HepG2 (cell line): ENCODE data around the gene DDX59.

ENCODE experiments used
- AFF4 ChIP-seq: sonication (generic); formaldehyde crosslinking; IDR thresholded peaks from 2 replicates; pipeline ENCODE4 v1.4.0; 2020; ENCODE audit warnings: missing genetic modification reagents
- CTCF ChIP-seq: sonication (generic); formaldehyde crosslinking; IDR thresholded peaks from 2 replicates; pipeline ENCODE4 v1.5.0; 2020; ENCODE audit warnings: mild to moderate bottlenecking, missing genetic modification reagents, moderate library complexity
- ELK4 ChIP-seq: sonication (generic); formaldehyde crosslinking; IDR thresholded peaks from 2 replicates; pipeline ENCODE4 v1.9.0; 2021; ENCODE audit warnings: missing genetic modification reagents, borderline replicate concordance
- ETV6 ChIP-seq: sonication (generic); formaldehyde crosslinking; conservative IDR thresholded peaks from 2 replicates; pipeline ENCODE4 v1.4.0; 2020; ENCODE audit warnings: missing genetic modification reagents
- ISX ChIP-seq: sonication (generic); formaldehyde crosslinking; conservative IDR thresholded peaks from 2 replicates; pipeline ENCODE4 v1.5.0; 2020; ENCODE audit warnings: missing genetic modification reagents
- PATZ1 ChIP-seq: sonication (generic); formaldehyde crosslinking; IDR thresholded peaks from 2 replicates; pipeline ENCODE4 v1.4.0; 2020; ENCODE audit warnings: missing genetic modification reagents
- POLR2A ChIP-seq, 2 experiments: IDR thresholded peaks; 2 replicates each; pipeline ENCODE4 v1.6.1; 2011; ENCODE audit warnings: low read depth in 2 of 2, low read length in 2 of 2, mild to moderate bottlenecking in 1 of 2, moderate library complexity in 1 of 2; ENCODE audit not compliant: insufficient read depth in 1 of 2
- POLR2AphosphoS5 ChIP-seq: IDR thresholded peaks from 2 replicates; pipeline ENCODE4 v1.6.1; 2012; ENCODE audit warnings: low read depth, low read length
- POLR2G ChIP-seq: fragments of 200-400 bp; formaldehyde crosslinking; IDR thresholded peaks from 2 replicates; pipeline ENCODE4 v1.6.1; 2018; ENCODE audit warnings: mild to moderate bottlenecking, low read depth, low read length, moderate library complexity
- ZNF10 ChIP-seq: sonication (generic); formaldehyde crosslinking; IDR thresholded peaks from 2 replicates; pipeline ENCODE4 v1.4.0; 2020; ENCODE audit warnings: mild to moderate bottlenecking, low read depth, missing genetic modification reagents, borderline replicate concordance
- ZNF292 ChIP-seq: sonication (generic); formaldehyde crosslinking; IDR thresholded peaks from 2 replicates; pipeline ENCODE4 v1.8.1; 2022; ENCODE audit warnings: mild to moderate bottlenecking, low read depth, missing genetic modification reagents, borderline replicate concordance
- ZNF333 ChIP-seq: sonication (generic); formaldehyde crosslinking; IDR thresholded peaks from 2 replicates; pipeline ENCODE4 v1.4.0; 2020; ENCODE audit warnings: mild to moderate bottlenecking, missing genetic modification reagents, borderline replicate concordance

- TF ChIP-seq AFF4 (CRISPR knock-in tag) (no peak), ISX (CRISPR knock-in tag) (no peak), ETV6 (CRISPR knock-in tag) (no peak), ZNF10 (no peak), PATZ1 (CRISPR knock-in tag) (no peak), POLR2A (IDR thresholded peaks at IDR 0.05; ENCODE audit: insufficient read depth in 1 of 2, low read depth in 2 of 2, low read length in 2 of 2) (no peak), POLR2AphosphoS5 (no peak), ELK4 (CRISPR knock-in tag) (no peak), CTCF (CRISPR knock-in tag) (no peak), POLR2G (no peak), ZNF292 (CRISPR knock-in tag) (no peak), ZNF333 (CRISPR knock-in tag) (no peak)
Observed at GRCh38 chr1:200640963-200641401, 28.7 kb downstream of the DDX59 start.
